ENCODE results near the gene SLC9A3.

The SLC9A3 gene

GRCh38 chr5:448061-448765 lies 76.0 kb downstream of the SLC9A3 start:
- TF ChIP-seq ZC3H10 (CRISPR knock-in tag; IDR thresholded peaks at IDR 0.05) (no peak), TSHZ2 (CRISPR knock-in tag; IDR thresholded peaks at IDR 0.05) (no peak), GLIS3 (CRISPR knock-in tag; IDR thresholded peaks at IDR 0.05) (no peak), ZFP3 (CRISPR knock-in tag; IDR thresholded peaks at IDR 0.05) (no peak), CREB5 (CRISPR knock-in tag; IDR thresholded peaks at IDR 0.05; ENCODE audit: low read depth) (no peak), TOX (CRISPR knock-in tag; IDR thresholded peaks at IDR 0.05; ENCODE audit: borderline replicate concordance) (no peak), ISL1 (CRISPR knock-in tag; IDR thresholded peaks at IDR 0.05) (no peak), POU6F1 (CRISPR knock-in tag; IDR thresholded peaks at IDR 0.05; ENCODE audit: borderline replicate concordance, low read depth) (no peak), ZNF70 (CRISPR knock-in tag; IDR thresholded peaks at IDR 0.05) (no peak), PATZ1 (CRISPR knock-in tag; IDR thresholded peaks at IDR 0.05; ENCODE audit: borderline replicate concordance) (no peak), PPARA (CRISPR knock-in tag; IDR thresholded peaks at IDR 0.05; ENCODE audit: borderline replicate concordance) (no peak), RARB (CRISPR knock-in tag; IDR thresholded peaks at IDR 0.05) (no peak), ZFP30 (CRISPR knock-in tag; IDR thresholded peaks at IDR 0.05) (no peak), ZNF565 (CRISPR knock-in tag; conservative IDR thresholded peaks at IDR 0.05; ENCODE audit: low read depth) (no peak), OSR1 (CRISPR knock-in tag; IDR thresholded peaks at IDR 0.05) (no peak), ESRRG (CRISPR knock-in tag; IDR thresholded peaks at IDR 0.05) (no peak), CSDC2 (CRISPR knock-in tag; IDR thresholded peaks at IDR 0.05) (no peak), ZNF8 (CRISPR knock-in tag; IDR thresholded peaks at IDR 0.05) (no peak)
- no peak for ATAC-seq

- no peak for ATAC-seq
- TF ChIP-seq CREB5 (CRISPR knock-in tag; IDR thresholded peaks at IDR 0.05; ENCODE audit: low read depth) = no peak
- no peak for TF ChIP-seq ZFP30 (CRISPR knock-in tag; IDR thresholded peaks at IDR 0.05)
- TF ChIP-seq ISL1 (CRISPR knock-in tag; IDR thresholded peaks at IDR 0.05) = no peak
- no peak for TF ChIP-seq CSDC2 (CRISPR knock-in tag; IDR thresholded peaks at IDR 0.05)
- TF ChIP-seq TSHZ2 (CRISPR knock-in tag; IDR thresholded peaks at IDR 0.05) = no peak
- no peak for TF ChIP-seq CSRNP3 (CRISPR knock-in tag; IDR thresholded peaks at IDR 0.05)
- no peak for TF ChIP-seq POU6F1 (CRISPR knock-in tag; IDR thresholded peaks at IDR 0.05; ENCODE audit: borderline replicate concordance, low read depth)
- no peak for TF ChIP-seq TCF4 (CRISPR knock-in tag; IDR thresholded peaks at IDR 0.05; ENCODE audit: borderline replicate concordance)
- TF ChIP-seq ARNTL (CRISPR knock-in tag; IDR thresholded peaks at IDR 0.05; ENCODE audit: borderline replicate concordance, low read depth) = no peak
- no peak for TF ChIP-seq ZNF70 (CRISPR knock-in tag; IDR thresholded peaks at IDR 0.05)
- no peak for TF ChIP-seq GLIS3 (CRISPR knock-in tag; IDR thresholded peaks at IDR 0.05)
- TF ChIP-seq TOX (CRISPR knock-in tag; IDR thresholded peaks at IDR 0.05; ENCODE audit: borderline replicate concordance) = no peak
- no peak for TF ChIP-seq ZNF8 (CRISPR knock-in tag; IDR thresholded peaks at IDR 0.05)
- no peak for TF ChIP-seq SNAI2 (CRISPR knock-in tag; IDR thresholded peaks at IDR 0.05)
Measured at GRCh38 chr5:447501-447900, 76.7 kb downstream of the SLC9A3 start.

Measured in SK-N-SH treated with all-trans-retinoic acid at 6 μM for 48 hours (cell line).